Activated CD4-positive, alpha-beta T cell treated with anti-CD3 and anti-CD28 coated beads, Interleukin-2, amount 50 U/mL, for 24 hours (primary cell): ENCODE measurements around the gene USF2.

ENCODE experiments used
- DNase-seq, 2 donors: peaks; one replicate each; pipeline ENCODE4 v3.0.0-alpha.2; 2020; ENCODE audit warnings: low read depth in 1 of 2, low spot score in 1 of 2

The USF2 gene

DNA sequence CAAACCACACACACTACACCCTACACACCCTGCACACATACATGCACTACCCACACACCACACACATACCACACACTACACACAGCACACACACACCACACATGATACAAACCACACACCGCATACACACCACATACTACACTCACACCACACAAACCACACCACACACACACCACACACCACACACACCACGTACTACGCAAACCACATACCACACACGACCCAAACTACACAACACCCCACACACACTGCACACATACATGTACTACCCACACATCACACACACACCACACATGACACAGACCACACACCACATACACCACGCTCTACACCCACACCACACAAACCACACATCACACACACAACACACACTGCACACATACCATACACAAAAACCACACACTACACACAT is 29.8 kb downstream of the USF2 start:
- no peak for DNase-seq

DNA sequence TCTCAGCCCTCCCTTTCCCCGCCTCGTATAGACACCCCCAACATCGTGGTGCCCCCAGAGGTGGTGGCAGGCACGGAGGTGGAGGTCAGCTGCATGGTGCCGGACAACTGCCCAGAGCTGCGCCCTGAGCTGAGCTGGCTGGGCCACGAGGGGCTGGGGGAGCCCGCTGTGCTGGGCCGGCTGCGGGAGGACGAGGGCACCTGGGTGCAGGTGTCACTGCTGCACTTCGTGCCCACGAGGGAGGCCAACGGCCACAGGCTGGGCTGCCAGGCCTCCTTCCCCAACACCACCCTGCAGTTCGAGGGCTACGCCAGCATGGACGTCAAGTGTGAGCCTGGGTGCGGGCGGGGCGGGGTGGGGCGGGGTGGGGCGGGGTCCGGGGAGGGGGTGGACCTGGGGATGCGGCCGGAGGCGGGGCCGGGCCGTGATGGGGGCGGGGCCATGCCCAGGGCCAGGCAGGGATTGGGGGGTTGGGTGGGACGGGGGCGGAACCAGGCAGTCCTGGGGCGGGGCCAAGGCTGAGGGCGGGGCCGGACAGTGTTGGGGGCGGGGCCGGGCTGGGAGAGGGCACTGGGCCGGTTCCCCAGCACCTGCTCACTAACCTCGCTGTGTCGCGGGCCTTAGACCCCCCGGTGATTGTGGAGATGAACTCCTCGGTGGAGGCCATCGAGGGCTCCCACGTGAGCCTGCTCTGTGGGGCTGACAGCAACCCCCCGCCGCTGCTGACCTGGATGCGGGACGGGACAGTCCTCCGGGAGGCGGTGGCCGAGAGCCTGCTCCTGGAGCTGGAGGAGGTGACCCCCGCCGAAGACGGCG is 31.0 kb downstream of the USF2 start:
- DNase-seq, result no peak

DNA sequence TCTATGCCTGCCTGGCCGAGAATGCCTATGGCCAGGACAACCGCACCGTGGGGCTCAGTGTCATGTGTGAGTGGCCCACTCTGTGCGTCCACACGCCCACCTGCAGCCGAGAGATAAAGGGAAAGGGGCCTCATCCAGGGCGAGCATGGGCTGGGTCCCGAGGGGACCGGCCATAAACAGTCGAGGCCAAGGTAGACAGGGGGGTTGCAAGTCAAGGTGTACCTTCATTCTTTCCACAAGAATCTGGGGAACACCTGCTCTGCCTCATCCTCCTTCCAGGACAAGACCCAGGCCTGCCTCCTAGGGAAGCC is 31.5 kb downstream of the USF2 start:
- DNase-seq, result no peak

- no peak for DNase-seq
Measured at GRCh38 chr19:35301961-35302360, 33.2 kb downstream of the USF2 start.

DNA sequence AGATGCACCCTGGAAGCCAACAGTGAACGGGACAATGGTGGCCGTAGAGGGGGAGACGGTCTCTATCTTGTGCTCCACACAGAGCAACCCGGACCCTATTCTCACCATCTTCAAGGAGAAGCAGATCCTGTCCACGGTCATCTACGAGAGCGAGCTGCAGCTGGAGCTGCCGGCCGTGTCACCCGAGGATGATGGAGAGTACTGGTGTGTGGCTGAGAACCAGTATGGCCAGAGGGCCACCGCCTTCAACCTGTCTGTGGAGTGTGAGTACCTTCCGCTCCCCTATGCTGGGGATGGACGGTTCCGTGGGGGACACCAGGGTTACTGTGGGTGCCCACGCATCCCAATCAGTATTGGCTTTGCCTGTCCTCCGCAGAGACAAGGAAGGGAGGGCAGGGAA is 33.7 kb downstream of the USF2 start:
- no peak for DNase-seq

GRCh38 chr19:35303357-35303915 is 34.7 kb downstream of the USF2 start:
- no peak for DNase-seq

DNA sequence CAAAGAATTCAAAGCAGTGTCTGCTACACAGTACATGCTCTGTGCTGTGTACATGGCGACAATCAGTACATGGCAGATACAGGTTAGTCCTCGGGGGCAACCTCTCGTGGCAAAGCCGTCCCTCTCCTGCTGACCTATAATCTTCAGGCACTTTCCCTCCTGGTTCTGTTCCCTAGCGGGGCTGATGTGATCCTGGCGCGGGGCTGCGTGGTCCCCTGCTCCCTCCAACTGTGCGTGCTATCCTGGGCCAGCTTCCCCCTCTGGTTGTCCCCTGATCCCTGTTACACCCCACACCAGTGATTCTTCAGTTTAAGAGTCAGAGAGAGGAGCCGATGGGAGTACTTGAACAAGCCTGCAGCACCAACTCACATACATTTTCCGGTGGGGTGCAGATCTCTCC is 35.3 kb downstream of the USF2 start:
- DNase-seq, result no peak

DNA sequence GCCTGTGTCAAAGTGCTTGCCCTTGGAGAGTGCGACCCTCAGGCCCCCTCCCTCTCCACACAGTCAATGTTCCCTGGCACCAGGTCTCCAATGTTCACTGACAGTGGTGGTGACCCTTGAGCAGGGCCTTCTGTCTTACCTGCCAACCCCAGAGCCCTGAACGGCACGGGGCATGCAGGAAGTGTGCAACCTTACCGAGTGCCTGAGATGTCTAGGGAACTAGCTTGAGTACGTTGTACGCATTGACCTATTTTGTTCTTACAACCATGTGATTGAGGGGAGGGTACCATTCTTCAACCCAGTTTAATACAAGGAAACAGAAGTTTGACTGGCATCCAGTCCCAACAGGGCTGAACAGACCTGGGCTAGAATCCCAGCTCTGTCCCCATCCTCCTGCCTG is 36.4 kb downstream of the USF2 start:
- no peak for DNase-seq

GRCh38 chr19:35306473-35307246 is 37.9 kb downstream of the USF2 start:
- no peak for DNase-seq

- no peak for DNase-seq
Measured at GRCh38 chr19:35307931-35308330, 39.2 kb downstream of the USF2 start.

DNA sequence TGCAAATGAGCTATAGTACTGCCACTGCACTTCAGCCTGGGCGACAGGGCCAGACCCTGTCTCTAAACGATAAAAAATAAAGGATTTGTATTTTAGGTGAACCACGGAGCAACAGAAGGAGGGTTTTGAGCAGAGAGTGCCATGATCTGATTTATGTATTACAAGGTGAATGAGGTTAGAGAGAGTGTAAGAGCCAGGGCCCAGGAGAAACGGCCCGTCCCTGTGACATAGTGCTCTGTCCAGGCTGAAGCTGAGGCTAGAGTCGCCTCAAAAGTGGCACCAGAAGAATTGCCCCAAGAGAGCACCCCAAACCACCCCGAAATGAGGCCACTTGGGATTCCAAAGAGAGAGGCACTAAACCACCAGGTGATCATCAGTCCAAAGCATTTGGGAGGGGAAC is 40.1 kb downstream of the USF2 start:
- no peak for DNase-seq

GRCh38 chr19:35309481-35310279 is 40.9 kb downstream of the USF2 start:
- no peak for DNase-seq

GRCh38 chr19:35310331-35310730 is 41.6 kb downstream of the USF2 start:
- DNase-seq, result no peak

DNA sequence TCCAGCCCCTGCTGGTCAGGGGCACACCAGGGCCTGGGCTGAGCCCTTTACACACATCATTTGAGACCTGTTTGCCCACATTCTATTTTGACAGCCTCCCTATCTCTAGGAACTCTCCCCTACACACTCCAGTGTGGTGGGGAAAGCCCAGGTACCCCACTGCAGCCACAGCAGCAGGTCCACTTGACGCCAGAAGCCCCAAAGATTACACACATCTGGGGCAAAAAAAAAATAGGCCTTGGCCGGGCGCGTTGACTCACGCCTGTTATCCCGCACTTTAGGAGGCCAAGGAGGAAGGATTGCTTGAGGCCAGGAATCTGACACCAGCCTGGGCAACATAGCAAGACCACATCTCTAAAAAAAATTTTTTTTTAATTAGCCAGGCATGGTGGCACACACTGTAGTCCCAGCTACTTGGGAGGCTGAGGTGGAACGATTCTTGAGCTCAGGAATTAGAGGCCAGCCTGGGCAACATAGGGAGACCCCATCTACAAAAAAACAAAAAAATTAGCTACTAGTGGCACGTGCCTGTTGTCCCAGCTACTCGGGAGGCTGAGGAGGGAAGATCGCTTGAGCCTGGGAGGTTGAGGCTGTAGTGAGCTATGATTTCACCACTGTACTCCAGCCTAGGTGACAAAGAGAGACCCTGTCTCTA is 42.2 kb downstream of the USF2 start:
- DNase-seq, result no peak

DNA sequence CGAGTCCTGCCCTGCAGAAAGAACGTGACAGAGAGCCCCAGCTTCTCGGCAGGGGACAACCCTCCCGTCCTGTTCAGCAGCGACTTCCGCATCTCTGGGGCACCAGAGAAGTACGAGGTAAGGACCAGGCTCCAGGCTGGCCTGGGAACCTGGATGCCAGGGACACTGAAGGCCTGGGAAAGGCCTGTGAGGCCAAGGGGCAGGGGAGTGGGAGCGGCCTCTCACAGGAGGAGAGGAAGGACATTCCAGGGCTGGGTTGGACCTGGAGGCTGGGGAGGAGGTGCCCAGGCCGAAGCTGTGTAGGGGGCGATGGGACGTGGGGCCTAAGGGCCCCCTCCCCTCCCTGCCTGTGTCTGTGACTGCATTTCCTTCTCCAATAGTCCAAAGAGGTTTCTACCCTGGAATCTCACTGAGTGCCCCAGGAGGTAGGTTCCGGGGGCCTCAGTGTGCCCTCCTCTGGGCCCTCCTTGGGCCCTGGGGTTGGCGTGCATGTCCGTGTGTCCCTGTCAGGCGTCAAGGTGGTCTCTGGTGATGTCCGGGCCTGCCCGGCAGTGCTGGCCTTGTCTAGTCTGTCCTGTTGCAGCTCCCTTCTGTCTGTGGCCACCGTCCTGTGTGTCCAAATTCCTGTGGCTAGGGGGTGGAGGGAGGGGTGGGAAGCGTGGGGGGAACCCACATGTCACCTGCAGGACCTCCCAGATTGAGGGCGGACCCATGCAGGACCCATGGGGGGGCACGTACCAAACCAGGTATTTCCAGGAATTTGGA is 43.3 kb downstream of the USF2 start:
- no peak for DNase-seq

DNA sequence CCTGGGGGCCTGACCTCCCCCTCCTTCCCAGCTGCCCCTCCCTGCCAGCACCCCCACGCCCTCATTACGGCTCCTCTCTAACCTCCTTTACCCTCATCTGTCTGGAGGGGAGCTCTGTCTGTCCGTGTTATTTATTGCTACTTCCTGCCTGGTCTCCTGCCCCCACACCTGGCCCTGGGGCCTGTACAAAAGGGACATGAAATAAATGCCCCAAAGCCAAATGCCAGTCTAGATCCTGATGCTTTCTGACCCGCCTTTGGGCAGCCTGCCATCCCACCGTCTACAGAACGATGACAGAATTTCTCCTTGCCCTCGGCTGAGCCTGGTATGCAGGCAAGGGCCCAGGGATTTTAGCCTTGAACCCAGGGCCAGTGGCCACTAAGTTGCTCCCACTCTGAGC is 44.8 kb downstream of the USF2 start:
- DNase-seq, result no peak

DNA sequence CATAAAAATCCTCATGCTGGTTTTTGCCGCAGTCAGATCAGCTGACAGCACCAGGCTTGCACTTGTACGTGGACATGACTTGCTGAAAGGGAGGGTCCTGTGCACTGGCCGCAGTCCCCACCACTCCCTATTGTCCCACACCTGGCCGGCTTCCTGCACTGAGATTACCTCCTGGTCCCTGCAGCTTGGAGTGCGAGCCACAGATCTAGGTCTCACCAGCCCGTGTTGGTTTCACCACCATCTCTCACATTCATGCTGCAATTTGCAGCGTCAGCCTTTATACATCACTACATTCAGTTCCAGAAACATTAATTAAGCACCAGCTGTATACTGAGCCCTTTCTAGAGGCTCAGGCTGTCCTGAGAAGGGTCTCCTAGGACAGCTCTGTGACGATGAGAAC is 45.3 kb downstream of the USF2 start:
- DNase-seq, result no peak

- no peak for DNase-seq
Measured at GRCh38 chr19:35314858-35315470, 46.2 kb downstream of the USF2 start.

GRCh38 chr19:35315883-35316282 is 47.1 kb downstream of the USF2 start:
- DNase-seq, result no peak

- no peak for DNase-seq
Measured at GRCh38 chr19:35316560-35316959, 47.8 kb downstream of the USF2 start.
